ENCODE measurements around the gene TBL1XR1.
"Not testable (repeated sequence)": the region's sequence is repeated elsewhere in the genome, so short reads cannot be mapped to it uniquely, and the experiment has no call there.

The TBL1XR1 gene

DNA sequence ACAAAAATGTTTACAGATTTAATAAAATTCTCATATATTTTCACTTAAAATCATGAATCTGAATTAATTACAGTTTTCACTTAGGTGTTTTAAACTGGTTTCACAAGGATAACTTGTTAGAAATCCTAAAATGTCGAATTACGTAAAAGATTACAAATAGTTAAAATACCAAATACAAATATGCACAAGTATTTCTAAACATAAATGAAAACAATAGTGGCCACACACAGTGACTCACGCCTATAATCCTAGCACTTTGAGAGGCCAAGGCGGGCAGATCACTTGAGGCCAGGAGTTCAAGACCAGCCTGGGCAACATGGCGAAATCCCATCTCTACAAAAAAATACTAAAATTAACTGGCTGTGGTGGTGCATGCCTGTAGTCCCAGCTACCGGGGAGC lies 10.9 kb upstream of the TBL1XR1 start:
- DNase-seq (ENCODE audit: low read depth in 2 of 2) = no peak

DNA sequence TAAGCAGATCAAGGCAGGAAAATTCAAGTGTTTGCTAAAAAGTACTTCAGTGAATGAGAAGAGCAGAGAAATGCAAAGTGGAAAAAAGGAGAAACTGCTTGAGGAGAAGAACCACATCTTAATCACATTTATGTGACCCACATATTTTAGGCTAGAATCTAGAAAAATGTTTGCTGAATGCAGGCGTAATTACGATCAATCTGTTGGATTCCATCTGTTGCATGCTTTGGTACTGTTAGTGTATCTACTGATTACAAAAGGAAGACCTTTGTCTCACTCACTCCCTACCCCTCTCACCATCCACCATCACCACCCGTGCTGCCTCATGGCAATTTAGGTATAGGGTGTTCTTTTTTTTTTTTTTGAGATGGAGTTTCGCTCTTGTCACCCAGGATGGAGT lies 9.7 kb upstream of the TBL1XR1 start:
- no peak for DNase-seq (ENCODE audit: low read depth in 2 of 2)

GRCh38 chr3:177203689-177204395 lies 6.6 kb upstream of the TBL1XR1 start:
- DNase-seq (ENCODE audit: low read depth in 2 of 2) = no peak

GRCh38 chr3:177203016-177203415 lies 5.7 kb upstream of the TBL1XR1 start:
- DNase-seq (ENCODE audit: low read depth in 2 of 2) = not testable (repeated sequence)

DNA sequence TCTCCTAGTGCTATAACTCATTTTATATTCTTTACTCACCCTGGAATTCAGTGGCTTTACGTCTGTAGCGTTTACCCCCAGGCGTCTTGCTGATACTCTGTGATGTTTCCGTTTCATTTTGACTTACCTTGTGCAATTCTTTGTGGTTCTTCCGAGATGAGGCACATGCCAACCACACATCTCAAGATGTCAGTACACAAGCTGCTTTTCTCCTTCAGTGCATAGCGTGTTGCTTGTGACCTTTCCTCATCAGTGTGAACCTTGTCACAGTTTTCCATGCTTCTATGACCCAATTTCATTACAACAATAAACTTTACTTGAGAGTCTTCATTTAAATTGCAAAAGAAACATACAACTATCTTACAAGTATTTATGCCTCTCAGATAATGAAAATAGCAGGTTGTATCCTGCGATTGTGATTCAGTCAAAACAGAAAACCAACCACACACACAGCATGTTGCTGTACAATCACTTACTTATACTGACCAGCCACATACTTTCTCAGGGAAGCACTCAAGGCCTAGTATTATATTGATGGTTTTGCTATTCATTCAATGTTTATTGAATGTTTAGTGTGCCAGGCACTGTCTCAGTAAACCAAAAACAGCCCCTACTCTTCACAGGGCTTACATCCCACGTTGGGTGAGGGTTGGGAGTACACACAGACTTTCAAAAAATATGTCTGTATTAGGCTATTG lies 4.6 kb upstream of the TBL1XR1 start:
- peak in 1 of 2 donors; percentile 17 for DNase-seq (ENCODE audit: low read depth in 2 of 2)

DNA sequence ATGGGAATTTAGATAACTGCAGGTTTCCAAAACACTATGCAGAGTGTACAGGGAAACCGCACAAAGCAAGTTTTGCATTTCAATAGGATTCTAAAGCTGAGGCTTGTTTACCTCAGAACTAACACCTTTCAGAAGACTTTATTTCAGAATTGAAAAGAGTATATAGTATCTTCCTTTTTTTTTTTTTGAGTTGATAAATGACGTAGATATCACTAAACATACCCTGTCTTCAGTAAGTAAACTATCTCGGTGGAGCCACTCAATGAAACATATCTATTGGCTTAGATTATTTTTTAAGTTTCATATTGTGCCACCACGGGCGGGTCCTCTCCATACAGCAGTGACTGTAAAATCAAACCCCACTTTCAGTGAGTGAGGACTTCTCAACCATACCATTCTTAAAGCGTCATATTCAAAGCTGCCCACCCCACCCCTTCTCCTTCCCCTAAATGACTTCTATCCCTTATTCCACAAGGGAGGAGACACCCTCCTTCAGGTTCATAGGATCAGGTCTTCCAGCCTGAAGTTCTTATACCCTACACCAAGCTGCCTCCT lies 2.0 kb upstream of the TBL1XR1 start:
- no peak for DNase-seq (ENCODE audit: low read depth in 2 of 2)

DNA sequence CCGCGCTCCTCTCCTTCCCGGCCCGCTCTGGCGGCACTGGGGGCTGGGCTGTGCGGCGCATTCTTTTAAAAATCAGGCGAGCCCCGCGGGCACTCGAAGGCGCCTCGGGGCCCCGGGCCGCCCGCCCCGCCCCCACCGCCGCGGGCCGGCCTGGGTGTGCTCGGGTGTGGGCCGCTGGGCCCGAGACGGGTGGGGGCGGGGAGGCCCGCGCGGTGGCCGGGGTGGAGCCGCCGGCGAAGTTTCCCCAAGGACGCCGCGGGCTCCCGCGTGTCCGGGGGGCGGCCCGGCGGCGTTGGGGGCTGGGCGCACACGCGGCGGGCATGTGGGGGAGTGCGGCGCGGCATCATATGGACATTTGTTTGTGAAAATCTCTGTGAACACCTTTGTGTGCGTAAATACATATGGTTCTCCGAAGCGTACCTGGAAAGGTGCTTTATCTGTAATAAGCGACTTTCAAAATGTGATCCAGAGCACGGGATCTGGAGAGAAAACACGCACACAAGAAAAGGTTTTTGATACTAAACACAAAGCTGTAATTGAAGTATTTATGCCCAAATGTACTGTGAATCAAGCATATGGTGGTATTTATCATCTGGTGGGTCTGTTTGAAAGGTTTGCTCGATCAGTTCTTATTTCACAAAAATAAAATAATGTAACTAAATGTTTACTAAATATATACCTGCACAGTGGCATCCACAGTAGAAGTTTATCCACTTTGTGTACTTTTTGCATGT lies 612 bp upstream of the TBL1XR1 start:
- DNase-seq (ENCODE audit: low read depth in 2 of 2) = no peak

DNA sequence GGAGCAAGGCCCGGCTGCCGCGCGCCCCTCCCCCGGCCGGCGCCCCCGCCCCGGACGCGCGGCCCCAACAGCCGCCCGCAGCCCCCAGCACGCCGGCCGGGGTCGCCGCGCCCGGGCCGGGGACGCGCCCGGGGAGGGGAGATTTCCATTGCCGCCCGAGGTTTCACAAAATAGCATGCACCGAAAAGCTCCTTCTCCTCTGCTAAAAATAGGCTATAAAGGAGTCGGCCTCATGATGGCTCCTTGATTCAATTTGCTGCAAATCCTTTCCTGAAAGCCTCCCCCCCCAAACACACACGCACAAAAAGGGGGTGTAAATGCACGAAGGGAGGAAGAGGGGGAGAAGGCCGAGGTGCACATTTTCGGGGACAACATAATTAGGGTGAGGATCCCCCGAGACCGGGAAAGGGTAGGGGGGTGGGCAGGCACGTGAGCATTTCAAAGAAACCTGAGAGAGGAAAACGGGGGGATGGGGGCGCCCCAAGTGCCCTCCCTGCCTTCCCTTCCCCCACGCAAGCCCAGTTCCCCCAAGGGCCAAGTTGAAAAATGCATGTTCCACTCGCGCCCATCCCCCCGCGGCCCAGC lies 734 bp downstream of the TBL1XR1 start:
- DNase-seq (ENCODE audit: low read depth in 2 of 2) = peak in 1 of 2 donors; percentile 17

DNA sequence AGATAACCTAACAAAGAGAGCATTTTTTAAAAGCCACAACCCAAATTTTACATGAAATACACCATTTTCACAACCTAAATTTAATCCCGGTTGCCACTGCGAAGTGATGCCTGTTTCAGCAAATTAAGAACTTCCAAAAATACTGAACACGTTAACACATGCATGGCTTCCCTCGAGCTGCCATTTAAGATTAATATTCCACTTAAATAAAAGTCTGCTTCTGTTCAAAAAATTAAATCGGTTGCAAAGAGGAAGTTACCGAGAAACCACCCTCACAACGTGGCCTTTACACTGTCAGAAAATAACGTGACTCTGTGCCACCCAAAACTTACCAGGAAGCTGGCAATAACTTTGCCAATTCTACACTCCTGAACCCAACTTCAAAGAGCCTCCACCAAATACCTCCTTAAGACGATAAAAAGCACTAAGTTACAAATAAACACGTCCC lies 1.2 kb downstream of the TBL1XR1 start:
- DNase-seq (ENCODE audit: low read depth in 2 of 2) = no peak

DNA sequence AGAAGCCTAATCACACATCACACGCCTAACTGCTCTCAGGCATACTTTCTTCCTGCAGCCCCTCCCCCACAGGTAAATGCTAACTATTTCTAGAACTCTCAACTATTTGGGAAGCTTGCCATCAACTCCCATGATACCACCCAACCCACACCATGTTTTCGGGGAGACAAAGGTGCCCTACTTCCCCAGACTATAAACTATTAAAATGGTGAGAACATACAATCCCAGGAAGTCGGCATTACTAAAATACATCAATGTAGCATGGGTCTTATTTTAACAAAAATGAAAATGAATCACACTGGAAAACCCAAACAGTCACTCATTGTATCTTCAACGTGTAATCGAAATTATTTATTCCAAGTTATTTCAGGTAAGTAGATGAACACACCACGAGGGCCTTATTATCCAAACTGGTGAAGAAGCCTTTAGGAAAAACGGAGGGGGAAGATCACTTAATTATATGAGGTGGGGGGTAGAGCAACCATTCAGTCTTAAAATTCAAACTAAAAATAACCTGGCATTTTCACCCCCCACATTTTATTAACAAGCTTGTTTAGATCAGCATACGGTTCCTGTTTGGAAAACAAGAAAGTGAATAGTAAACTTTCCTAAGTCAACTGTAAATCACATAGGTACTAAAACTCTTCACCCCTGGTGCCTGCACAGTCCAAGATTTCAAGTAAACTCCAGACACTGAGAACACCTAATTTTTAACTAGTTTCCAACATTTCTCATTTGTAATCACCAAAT lies 1.9 kb downstream of the TBL1XR1 start:
- DNase-seq (ENCODE audit: low read depth in 2 of 2) = no peak

DNA sequence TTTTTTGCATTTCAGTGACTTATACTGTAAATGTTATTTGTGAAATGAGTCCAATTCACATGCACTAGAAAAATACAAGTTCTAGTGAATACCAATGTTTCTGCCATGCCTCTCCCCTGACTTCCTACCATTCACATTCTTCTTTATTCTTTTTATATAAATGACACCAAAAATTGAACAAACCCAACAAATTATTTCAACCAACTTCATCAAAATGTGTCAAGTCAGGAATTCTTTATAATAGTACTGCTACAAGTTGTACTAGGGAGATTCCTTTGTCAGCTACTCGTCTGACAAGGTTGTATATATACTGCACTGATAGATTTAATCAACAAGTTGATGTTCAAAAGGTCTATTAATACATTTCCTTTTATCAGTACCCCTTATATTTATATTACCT lies 3.0 kb downstream of the TBL1XR1 start:
- no peak for DNase-seq (ENCODE audit: low read depth in 2 of 2)

DNA sequence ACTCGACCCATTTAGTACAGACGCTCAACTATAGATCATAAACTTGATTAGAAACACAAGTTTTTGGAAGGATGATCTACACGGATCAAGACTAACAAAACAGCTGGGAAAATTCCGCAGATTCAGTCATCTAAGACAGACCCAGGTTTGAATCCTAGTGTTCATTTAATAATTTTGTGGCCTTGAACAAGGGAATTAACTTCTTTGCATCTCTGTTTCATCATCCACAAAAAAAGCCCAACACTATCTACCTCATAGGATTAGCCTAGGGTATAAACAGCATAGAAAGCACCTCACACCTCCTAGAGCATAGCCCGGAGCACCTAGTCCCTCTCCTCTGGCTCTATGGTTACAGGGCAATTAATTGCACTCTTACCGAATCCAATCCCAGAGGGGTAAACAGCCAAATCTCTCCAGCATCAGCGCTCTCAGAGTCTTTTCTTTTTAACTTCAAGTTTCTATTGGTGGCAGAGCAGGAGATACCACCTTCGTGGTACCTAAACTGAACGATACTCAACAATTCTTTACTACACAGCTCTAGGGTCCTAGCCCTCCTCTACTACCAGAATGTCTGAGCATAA lies 3.5 kb downstream of the TBL1XR1 start:
- DNase-seq (ENCODE audit: low read depth in 2 of 2) = no peak

DNA sequence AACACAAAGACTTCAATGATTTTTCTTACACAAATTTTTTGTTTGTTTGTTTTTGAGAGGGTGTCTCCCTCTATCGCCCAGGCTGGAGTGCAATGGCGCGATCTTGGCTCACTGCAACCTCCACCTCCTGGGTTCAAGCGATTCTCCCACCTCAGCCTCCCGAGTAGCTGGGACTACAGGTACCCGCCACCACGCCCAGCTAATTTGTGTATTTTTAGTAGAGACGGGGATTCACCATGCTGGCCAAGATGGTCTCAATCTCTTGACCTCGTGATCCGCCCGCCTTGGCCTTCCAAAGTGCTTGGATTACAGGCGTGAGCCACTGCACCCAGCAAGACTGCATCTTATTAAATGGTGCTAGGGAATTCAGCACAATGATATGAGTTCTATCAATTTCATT lies 4.0 kb downstream of the TBL1XR1 start:
- not testable (repeated sequence) for DNase-seq (ENCODE audit: low read depth in 2 of 2)

DNA sequence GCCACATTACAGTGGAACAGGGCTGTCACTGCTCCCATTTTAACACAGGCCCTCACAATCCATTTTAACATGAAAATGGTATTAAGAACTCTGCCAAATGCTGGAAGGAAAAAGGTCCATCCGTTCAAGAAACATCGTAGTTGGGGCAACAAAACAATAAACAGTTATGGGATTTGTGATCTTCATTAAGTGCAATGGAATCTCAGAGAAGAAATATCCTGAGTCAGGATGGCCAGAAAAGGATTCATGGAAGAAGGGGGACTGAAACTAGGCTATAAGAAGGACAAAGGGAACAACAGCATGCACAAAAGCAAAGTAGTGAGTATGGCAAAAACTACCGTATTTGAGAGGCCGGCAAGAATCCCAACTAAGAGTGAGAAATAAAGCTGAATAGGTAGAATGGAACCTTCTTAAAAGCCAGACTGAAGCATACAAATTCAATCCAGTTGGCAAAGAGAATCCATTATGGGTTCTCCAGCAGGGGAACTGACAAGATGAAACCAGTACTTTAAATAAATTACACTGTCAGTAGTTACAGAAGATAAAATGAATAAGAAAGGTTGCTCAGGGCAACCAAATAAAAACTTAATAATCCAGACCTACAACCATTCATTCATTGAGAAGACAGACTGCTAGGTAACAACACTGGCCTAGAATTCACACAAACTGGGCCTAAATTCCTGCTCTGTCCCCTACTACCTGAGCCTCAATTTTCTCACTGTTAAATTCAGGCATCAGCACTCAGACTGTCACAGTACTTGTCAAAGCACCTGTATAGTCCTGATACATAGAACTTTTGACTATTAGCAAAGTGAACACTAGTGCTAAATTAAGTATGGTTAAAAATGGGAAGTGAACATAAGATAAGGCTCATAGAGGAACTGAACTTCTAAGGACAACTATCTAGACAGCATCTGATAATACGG lies 6.3 kb downstream of the TBL1XR1 start:
- DNase-seq (ENCODE audit: low read depth in 2 of 2) = no peak

DNA sequence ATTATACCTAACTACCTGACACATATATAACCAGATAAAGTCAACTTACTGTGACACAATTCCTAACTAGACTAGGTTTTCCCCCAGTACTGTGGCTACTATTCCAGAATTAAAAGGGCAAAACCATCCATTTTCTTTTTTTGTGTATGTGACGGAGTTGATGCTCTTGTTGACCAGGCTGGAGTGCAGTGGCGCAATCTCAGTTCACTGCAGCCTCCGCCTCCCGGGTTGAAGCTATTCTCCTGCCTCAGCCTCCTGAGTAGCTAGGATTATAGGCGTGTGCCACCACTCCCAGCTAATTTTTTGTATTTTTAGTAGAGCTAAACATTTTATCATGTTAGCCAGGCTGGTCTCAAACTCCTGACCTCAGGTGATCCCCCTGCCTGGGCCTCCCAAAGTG lies 7.1 kb downstream of the TBL1XR1 start:
- not testable (repeated sequence) for DNase-seq (ENCODE audit: low read depth in 2 of 2)

DNA sequence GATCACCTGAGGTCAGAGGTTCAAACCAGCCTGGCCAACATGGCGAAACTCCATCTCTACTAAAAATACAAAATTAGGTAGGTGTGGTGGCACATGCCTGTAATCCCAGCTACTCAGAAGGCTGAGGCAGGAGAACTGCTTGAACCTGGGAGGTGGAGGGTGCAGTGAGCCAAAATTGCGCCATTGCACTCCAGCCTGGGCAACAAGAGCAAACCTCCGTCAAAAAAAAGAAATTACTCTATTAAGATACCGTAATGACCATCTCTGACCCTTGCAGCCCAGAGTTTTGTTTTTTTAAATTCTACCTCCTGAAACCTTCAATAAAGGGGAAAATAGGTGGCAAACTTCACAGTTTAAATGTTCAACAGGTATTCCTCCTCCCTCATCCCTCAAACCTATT lies 9.0 kb downstream of the TBL1XR1 start:
- DNase-seq (ENCODE audit: low read depth in 2 of 2) = not testable (repeated sequence)

GRCh38 chr3:177186306-177186705 lies 11.0 kb downstream of the TBL1XR1 start:
- no peak for DNase-seq (ENCODE audit: low read depth in 2 of 2)

GRCh38 chr3:177185035-177185574 lies 12.2 kb downstream of the TBL1XR1 start:
- no peak for DNase-seq (ENCODE audit: low read depth in 2 of 2)

GRCh38 chr3:177184602-177185001 lies 12.7 kb downstream of the TBL1XR1 start:
- DNase-seq (ENCODE audit: low read depth in 2 of 2) = not testable (repeated sequence)

DNA sequence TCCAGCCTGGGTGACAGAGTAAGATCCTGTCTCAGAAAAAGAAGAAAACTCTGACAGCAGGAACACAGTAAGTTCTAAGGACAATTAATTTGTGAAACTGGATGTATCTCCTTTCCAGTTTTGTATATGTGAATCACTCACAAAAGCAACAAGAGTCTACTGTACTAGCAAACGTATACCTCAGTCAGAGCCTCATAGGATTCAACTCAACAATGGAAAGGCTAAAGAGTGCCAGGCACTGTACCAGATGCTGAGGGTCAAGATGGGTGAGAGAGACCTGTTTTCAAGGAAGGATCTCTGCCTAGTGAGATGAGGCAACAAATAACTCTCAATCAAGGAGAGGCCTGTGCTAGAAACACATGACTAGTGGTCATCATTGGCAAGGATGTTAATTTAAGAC lies 14.9 kb downstream of the TBL1XR1 start:
- no peak for DNase-seq (ENCODE audit: low read depth in 2 of 2)

All from activated CD8-positive, alpha-beta memory T cell treated with anti-CD3 and anti-CD28 coated beads for 4 hours (primary cell).